ENCODE results near the gene MGLL. TPM values are rescaled to one million over a fixed set of nuclear protein-coding genes. Genes with fewer than 3 reads are reported as not detected.

MGLL gene
- total and polyA plus RNA-seq, 12 donors, result 1.9 to 48.1 (median 33.3) TPM

DNA sequence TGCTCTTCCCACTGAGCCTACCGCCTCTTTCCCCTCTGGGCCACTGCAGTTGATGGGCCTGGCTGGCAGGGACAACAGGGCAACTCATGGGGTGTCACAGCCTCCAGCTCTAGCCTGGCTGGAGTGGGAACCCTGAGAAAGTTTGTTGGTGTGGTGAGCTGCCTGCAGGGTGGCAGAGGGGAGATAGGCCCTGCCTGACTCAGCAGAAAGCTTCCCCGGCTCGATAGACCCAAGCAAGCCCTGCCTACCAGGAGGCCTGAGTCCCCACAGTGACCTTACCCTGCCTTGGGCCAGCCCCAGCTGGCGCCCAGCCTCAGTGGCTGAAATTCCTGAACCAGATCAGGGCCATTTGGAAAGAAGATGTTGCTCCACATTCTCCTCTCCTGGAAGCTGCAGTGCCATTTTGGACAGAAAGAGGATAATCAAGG, 120.2 kb downstream of the MGLL start:
- Histone ChIP-seq H3K27me3 (no peaks in the 10 kb centered on the region), H3K9me3 (replicated peaks in 1 of 3) (no peaks in the 10 kb centered on the region), H3K27ac (peak overlapping the region; percentile 35 to 89 (median 76)), H3K36me3 (replicated peaks in 1 of 2) (no peaks in the 10 kb centered on the region), H3K4me3 (no peak overlapping the region), H3K4me1 (replicated peaks in 1 of 2) (peaks cover 47 to 56% of the 10 kb centered on the region in 2 donors)
- peak in 1 of 2 donors; percentile 56 for TF ChIP-seq POLR2A (IDR thresholded peaks at IDR 0.05)
- TF ChIP-seq CTCF (IDR thresholded peaks at IDR 0.05), result no peak
- 37 to 83% (median 45%) methylated on average over 1 to 4 of the region's 4 CpGs for WGBS, 4 donors
- intact Hi-C loops (cut with DNase I), result no loop called here
- peak; percentile 80 to 94 (median 93) for DNase-seq

DNA sequence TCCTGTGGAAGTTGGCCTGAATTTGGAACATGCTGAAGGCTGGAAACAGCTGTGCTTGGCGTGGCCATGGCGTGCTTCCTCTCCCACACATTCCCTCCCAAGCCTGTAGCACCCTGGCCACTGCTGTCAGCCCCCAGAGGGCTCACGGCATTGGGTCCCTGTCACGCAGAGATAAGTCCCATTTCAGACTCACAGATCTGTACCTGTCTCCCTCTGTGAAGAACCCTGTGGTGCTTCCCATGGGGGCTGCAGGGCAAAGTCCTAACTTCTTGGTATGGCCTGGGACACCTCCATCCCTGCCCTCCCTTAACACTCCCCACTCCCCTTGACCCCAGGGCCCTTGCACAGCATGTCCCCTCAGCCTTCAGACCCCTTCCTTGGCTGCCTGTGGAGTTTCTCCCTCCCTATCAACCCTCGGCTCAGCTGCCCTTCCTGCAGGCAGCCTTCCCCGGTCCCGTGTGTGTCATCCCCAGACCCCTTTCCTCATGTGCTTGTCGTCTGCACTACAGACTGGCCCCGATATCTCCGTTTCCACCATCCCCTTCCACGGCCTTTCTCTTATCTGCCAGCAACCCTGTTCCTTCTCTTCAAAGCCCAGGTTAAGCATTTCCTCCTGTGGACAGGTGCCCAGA, 120.9 kb downstream of the MGLL start:
- 75 to 88% (median 82%) methylated on average over 9 to 11 of the region's 11 CpGs for WGBS, 4 donors
- TF ChIP-seq POLR2A (IDR thresholded peaks at IDR 0.05), result no peak
- TF ChIP-seq CTCF (IDR thresholded peaks at IDR 0.05), result no peak
- Histone ChIP-seq H3K27ac (peak overlapping the region; percentile 35 to 89 (median 76)), H3K4me3 (no peak overlapping the region), H3K9me3 (replicated peaks in 1 of 3) (no peaks in the 10 kb centered on the region), H3K36me3 (replicated peaks in 1 of 2) (no peaks in the 10 kb centered on the region), H3K4me1 (replicated peaks in 1 of 2) (peaks cover 55 to 62% of the 10 kb centered on the region in 2 donors), H3K27me3 (no peaks in the 10 kb centered on the region)
- intact Hi-C loops (cut with DNase I), result no loop called here
- peak in 1 of 7 donors; percentile 34 for DNase-seq

- H3K36me3 ChIP-seq (replicated peaks in 1 of 2), result no peaks in the 10 kb centered on the region
- WGBS, 4 donors, result 79 to 90% (median 83%) methylated on average over 5 of the region's 5 CpGs
- TF ChIP-seq POLR2A (IDR thresholded peaks at IDR 0.05) (no peak), CTCF (IDR thresholded peaks at IDR 0.05) (peak in 1 of 6 experiments; percentile 4)
- no peaks in the 10 kb centered on the region for H3K27me3 ChIP-seq
- peak overlapping the region in 4 of 5 donors; percentile 81 to 93 (median 88) for H3K27ac ChIP-seq
- peaks cover 56 to 67% of the 10 kb centered on the region in 2 donors for H3K4me1 ChIP-seq (replicated peaks in 1 of 2)
- DNase-seq, result peak in 1 of 7 donors; percentile 15
- no peaks in the 10 kb centered on the region for H3K9me3 ChIP-seq (replicated peaks in 1 of 3)
- intact Hi-C loops (cut with DNase I), result no loop called here
- no peak overlapping the region for H3K4me3 ChIP-seq
Measured at GRCh38 chr3:127700406-127700805, 121.9 kb downstream of the MGLL start.

- Histone ChIP-seq H3K9me3 (replicated peaks in 1 of 3) (no peaks in the 10 kb centered on the region), H3K4me3 (no peak overlapping the region), H3K27me3 (no peaks in the 10 kb centered on the region), H3K36me3 (replicated peaks in 1 of 2) (no peaks in the 10 kb centered on the region), H3K4me1 (replicated peaks in 1 of 2) (peaks cover 56 to 67% of the 10 kb centered on the region in 2 donors), H3K27ac (peak overlapping the region; percentile 35 to 93 (median 83))
- TF ChIP-seq CTCF (IDR thresholded peaks at IDR 0.05), result no peak
- TF ChIP-seq POLR2A (IDR thresholded peaks at IDR 0.05), result no peak
- intact Hi-C loops (cut with DNase I), result loop anchor here in 1 of 2 donors (10.0 kb wide), 1 partner anchor 125 kb away; the partner anchor contains the start of gene MGLL
- 61 to 75% (median 66%) methylated on average over 8 to 9 of the region's 9 CpGs for WGBS, 4 donors
- DNase-seq, result peak in 6 of 7 donors; percentile 80 to 90 (median 87)
Measured at GRCh38 chr3:127699416-127700300, 122.7 kb downstream of the MGLL start.
